ENCODE results near the gene TNFSF4.
"Not testable (repeated sequence)": the region's sequence is repeated elsewhere in the genome, so short reads cannot be mapped to it uniquely, and the experiment has no call there.

Gene TNFSF4, protein sequence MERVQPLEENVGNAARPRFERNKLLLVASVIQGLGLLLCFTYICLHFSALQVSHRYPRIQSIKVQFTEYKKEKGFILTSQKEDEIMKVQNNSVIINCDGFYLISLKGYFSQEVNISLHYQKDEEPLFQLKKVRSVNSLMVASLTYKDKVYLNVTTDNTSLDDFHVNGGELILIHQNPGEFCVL

DNA sequence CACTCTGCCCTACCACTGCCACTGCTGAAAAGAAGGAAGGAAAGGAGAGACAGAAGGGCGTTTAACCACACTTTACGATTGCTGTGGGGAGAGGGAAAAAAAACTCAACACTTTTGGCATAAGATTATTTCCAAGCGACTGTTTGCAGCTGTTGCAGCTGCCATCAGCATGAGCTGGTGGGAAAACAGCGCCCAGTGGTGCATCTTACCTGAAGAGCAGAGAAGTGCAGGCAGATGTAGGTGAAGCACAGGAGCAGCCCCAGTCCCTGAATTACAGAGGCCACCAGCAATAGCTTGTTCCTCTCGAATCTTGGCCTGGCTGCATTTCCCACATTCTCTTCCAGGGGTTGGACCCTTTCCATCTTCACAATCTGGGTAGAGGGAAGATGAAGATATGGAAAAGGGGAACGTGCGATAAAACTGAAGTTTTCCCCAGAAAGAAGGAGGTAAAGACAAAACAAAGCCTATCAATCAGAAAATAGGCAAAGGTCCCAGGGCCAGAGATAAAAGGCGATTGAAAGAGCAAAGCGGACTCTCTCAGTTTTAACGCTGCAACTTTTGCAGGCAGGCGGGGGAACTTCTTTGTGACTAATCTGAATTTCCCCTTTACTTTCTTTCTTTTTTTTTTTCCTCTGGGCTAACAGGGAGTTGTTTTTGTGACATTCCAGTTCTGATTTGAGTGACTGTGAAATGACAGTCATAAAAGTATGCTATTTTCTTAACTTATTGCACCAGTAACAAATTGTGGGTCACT, at the start of gene TNFSF4:
Gene TNFSF4 (minus strand): TSS at position 516 of the 753 bp plus-strand sequence. CDS start 155 bp downstream, at position 361.
- DNase-seq = no peak

- DNase-seq = no peak
Observed at GRCh38 chr1:173255214-173255813, 48.2 kb upstream of the TNFSF4 start.

DNA sequence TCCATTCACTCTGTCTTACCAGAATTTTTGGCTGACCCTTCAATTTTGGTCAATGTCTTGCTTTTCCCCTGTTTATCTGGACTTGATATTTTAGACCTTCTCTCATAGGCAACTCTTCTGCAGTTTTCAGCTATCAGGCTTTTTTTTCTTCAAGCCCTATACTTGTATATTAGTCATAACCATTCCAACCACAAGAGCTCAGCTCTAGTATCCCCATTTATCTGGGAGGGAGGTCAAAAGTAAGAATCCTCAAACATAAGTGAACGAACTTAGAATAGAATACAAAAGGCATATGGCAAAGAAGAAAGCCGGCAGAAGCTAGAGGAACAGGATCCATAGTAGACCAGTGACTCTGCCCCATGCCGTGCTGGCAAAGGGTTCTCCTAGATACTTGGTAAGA, 45.9 kb upstream of the TNFSF4 start:
- no peak for DNase-seq

GRCh38 chr1:173249349-173249748, 42.2 kb upstream of the TNFSF4 start:
- no peak for DNase-seq

GRCh38 chr1:173248247-173248940, 41.3 kb upstream of the TNFSF4 start:
- DNase-seq = no peak

GRCh38 chr1:173245892-173246291, 38.8 kb upstream of the TNFSF4 start:
- DNase-seq = no peak

- DNase-seq = no peak
Observed at GRCh38 chr1:173243300-173243699, 36.2 kb upstream of the TNFSF4 start.

DNA sequence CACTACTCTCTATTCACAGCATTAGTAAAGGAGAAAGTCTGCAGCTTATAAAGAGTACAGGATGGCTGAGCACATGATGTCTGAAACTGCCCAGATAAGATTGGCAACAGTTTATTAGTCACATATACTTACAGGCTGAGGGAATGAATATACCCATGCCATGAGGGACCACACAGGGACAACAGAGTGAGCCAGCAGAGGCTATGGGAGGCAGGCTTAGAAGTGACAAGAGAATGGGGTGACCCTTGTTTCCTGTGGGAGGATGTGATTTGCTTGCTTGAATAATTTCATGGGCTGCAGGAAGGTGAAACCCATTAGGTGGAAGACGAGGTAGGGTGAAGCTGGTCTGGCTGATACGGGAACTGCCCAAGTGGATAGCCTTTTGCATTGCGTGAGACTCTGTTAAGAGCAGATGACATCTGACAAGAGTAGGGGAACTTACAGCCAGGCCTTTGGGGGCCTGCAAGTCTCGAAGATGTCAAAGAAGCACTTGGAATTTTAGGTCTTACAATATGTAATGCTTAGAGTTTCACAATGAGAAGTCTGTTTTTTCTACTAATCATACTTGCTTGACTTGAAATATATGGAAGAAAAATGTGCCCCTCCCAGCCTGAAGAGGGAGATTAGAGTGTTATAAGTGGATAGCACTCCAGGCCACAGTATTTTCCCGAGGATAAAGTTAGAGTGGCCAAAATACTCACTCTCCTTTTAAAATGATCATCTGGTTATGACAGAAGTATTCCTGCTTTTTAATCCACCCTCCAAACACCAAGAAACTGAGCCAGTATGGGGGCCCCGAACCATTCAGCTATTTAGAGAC, 34.6 kb upstream of the TNFSF4 start:
- DNase-seq = no peak

GRCh38 chr1:173240609-173241008, 33.5 kb upstream of the TNFSF4 start:
- DNase-seq = no peak

GRCh38 chr1:173239058-173239457, 31.9 kb upstream of the TNFSF4 start:
- DNase-seq = no peak

DNA sequence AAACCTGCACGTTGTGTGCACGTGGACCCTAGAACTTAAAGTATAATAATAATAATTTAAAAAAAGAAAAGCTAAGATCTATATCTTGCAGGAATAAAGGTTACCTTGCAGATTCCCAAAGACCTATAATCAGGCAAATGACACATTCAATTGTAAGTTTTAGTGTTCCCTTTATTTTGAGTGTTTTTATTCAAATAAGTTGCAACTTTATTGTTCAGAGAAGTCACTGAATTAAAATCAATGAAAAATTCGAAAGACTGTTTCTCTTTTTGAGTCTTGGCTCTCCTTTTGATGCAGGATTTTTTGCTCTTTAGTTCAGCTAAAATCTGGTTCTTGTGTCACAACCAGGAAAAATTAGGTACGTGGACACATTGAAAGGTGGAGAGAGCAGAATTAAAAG, 27.8 kb upstream of the TNFSF4 start:
- no peak for DNase-seq

- not testable (repeated sequence) for DNase-seq
Observed at GRCh38 chr1:173234434-173234833, 27.3 kb upstream of the TNFSF4 start.

- not testable (repeated sequence) for DNase-seq
Observed at GRCh38 chr1:173229031-173229430, 21.9 kb upstream of the TNFSF4 start.

GRCh38 chr1:173224949-173225348, 17.8 kb upstream of the TNFSF4 start:
- DNase-seq = no peak

- DNase-seq = no peak
Observed at GRCh38 chr1:173224280-173224892, 17.3 kb upstream of the TNFSF4 start.

GRCh38 chr1:173223031-173223380, 15.9 kb upstream of the TNFSF4 start:
- no peak for DNase-seq

- DNase-seq = no peak
Observed at GRCh38 chr1:173222149-173223030, 15.3 kb upstream of the TNFSF4 start.

DNA sequence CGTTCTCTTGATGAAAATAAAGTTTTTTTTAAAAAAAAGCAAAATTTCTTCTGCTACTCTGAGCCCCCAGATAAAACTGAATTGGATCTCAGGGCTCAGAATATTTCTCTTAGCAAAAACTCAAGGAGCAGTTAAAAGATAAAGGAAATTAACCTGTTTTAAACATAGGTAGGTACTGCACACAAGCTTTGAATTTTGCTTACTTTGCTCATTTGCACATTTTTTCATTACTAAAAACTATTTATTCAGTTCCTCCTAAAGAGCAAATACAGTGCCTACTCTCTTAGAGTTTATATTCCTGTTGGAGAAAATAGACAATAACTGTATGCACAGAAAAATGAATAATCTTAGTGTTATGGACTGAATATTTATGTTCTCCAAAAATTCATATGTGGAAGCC, 13.0 kb upstream of the TNFSF4 start:
- DNase-seq = no peak

- no peak for DNase-seq
Observed at GRCh38 chr1:173213665-173214064, 6.5 kb upstream of the TNFSF4 start.

DNA sequence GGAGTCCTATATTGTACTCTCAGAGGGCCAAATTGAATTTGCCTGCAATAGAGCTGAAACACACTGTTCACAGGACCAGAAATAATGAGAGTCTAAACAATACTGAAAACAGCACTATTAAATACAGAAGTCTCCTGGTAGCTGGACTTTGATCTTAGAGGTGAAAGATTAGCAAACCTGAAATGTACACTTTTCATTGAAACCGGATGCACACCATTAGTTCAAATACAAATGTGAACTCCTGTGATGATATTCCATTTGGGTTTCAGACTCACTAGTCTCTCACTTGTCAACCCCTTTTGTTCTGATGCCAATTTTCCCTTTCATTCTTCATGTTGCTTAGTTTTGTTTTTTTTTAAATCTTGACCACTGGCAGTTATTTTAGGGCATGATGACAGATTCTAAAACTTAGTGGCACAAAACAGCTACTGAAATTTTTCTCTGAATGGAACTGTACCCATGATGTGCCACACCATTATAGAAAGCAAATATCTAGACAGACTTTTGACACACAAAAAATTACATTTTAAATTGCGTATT, 5.9 kb upstream of the TNFSF4 start:
- no peak for DNase-seq

- DNase-seq = no peak
Observed at GRCh38 chr1:173210716-173211231, 3.6 kb upstream of the TNFSF4 start.

All from NCI-H1417 treated with DMSO at 0.1 percent for 48 hours (cell line).